ENCODE measurements around the gene CCDC7. TPM values are rescaled to one million over a fixed set of nuclear protein-coding genes. Genes with fewer than 3 reads are reported as not detected.

CCDC7 gene
- polyA plus RNA-seq, 1 of the 3 experiments (the other 2 are of a cell fraction): 0.44 TPM

GRCh38 chr10:32403091-32403490 lies 42.8 kb upstream of the CCDC7 start:
- H3K27me3 ChIP-seq (ENCODE audit: insufficient read depth): no peaks in the 10 kb centered on the region
- H3K4me2 ChIP-seq: no peak overlapping the region
- H3K79me2 ChIP-seq (ENCODE audit: insufficient read depth): no peaks in the 10 kb centered on the region
- 74% methylated on average over 2 of the region's 2 CpGs for WGBS (ENCODE audit: low lambda C conversion rate)
- no peak overlapping the region for H3K9ac ChIP-seq
- DNase-seq: no peak
- ChIA-PET POLR2A (no interaction called here), CTCF (interaction anchor here (0.7 kb wide), 1 partner anchor 10 kb away, joined by 3 read pairs; no protein-coding TSS in a partner anchor)
- H3K9me3 ChIP-seq: no peaks in the 10 kb centered on the region
- no peak overlapping the region for H2AFZ ChIP-seq (ENCODE audit: low read depth)
- H3K4me3 ChIP-seq (ENCODE audit: low read depth in 2 of 2, low read length in 1 of 2): no peak overlapping the region
- no peaks in the 10 kb centered on the region for H3F3A ChIP-seq (replicated peaks; ENCODE audit: insufficient read depth)
- no peaks in the 10 kb centered on the region for H4K20me1 ChIP-seq (ENCODE audit: insufficient read depth)
- no peak for TF ChIP-seq MXI1 (IDR thresholded peaks at IDR 0.05; ENCODE audit: low read depth, low read length)
- no peak for TF ChIP-seq NFIC (IDR thresholded peaks at IDR 0.05; ENCODE audit: borderline replicate concordance)
- TF ChIP-seq TEAD4 (IDR thresholded peaks at IDR 0.05; ENCODE audit: borderline replicate concordance, insufficient read depth): no peak
- no peak for TF ChIP-seq EZH2phosphoT487 (IDR thresholded peaks at IDR 0.05; ENCODE audit: borderline replicate concordance, low read depth)
- no peak for TF ChIP-seq RCOR1 (IDR thresholded peaks at IDR 0.05; ENCODE audit: low read length)
- TF ChIP-seq JUND (IDR thresholded peaks at IDR 0.05): no peak
- no peak for TF ChIP-seq RFX5 (IDR thresholded peaks at IDR 0.05; ENCODE audit: low read length)
- TF ChIP-seq FOXJ3 (CRISPR knock-in tag; IDR thresholded peaks at IDR 0.05): no peak
- TF ChIP-seq GATA2 (CRISPR knock-in tag; IDR thresholded peaks at IDR 0.05): no peak
- H3K27ac ChIP-seq (ENCODE audit: low read depth in 2 of 2, low read length in 1 of 2): no peak overlapping the region
- no peaks in the 10 kb centered on the region; a peak in 1 of 4 replicates for H3K4me1 ChIP-seq (ENCODE audit: control insufficient read depth in 1 of 2, insufficient read depth in 2 of 2, low read depth in 1 of 2, low read length in 1 of 2)
- H3K36me3 ChIP-seq (replicated peaks in 1 of 2; ENCODE audit: control insufficient read depth in 1 of 2, insufficient read depth in 2 of 2, low read length in 1 of 2): no peaks in the 10 kb centered on the region
- no peaks in the 10 kb centered on the region for H3K9me2 ChIP-seq

GRCh38 chr10:32408690-32409089 lies 37.2 kb upstream of the CCDC7 start:
- Histone ChIP-seq H3K36me3 (replicated peaks in 1 of 2; ENCODE audit: control insufficient read depth in 1 of 2, insufficient read depth in 2 of 2, low read length in 1 of 2) (no peaks in the 10 kb centered on the region), H4K20me1 (ENCODE audit: insufficient read depth) (no peaks in the 10 kb centered on the region), H3K9me3 (no peaks in the 10 kb centered on the region), H3K27ac (ENCODE audit: low read depth in 2 of 2, low read length in 1 of 2) (no peak overlapping the region), H3K4me3 (ENCODE audit: low read depth in 2 of 2, low read length in 1 of 2) (no peak overlapping the region), H3K4me1 (ENCODE audit: control insufficient read depth in 1 of 2, insufficient read depth in 2 of 2, low read depth in 1 of 2, low read length in 1 of 2) (peaks cover 0 to 5% of the 10 kb centered on the region in 2 experiments; a peak in 2 of 4 replicates), H3K9ac (no peak overlapping the region), H3K9me2 (no peaks in the 10 kb centered on the region), H3F3A (replicated peaks; ENCODE audit: insufficient read depth) (peaks cover 7% of the 10 kb centered on the region), H2AFZ (ENCODE audit: low read depth) (no peak overlapping the region), H3K27me3 (ENCODE audit: insufficient read depth) (no peaks in the 10 kb centered on the region), H3K4me2 (no peak overlapping the region), H3K79me2 (ENCODE audit: insufficient read depth) (no peaks in the 10 kb centered on the region)
- CTCF ChIA-PET: interaction anchor here (0.5 to 0.7 kb wide), 2 partner anchors 26 to 36 kb away, joined by 3 read pairs; no protein-coding TSS in a partner anchor
- POLR2A ChIA-PET: no interaction called here
- TF ChIP-seq GATA2 (CRISPR knock-in tag; IDR thresholded peaks at IDR 0.05): no peak
- no peak for TF ChIP-seq NFIC (IDR thresholded peaks at IDR 0.05; ENCODE audit: borderline replicate concordance)
- no peak for TF ChIP-seq MXI1 (IDR thresholded peaks at IDR 0.05; ENCODE audit: low read depth, low read length)
- no peak for TF ChIP-seq CHD2 (IDR thresholded peaks at IDR 0.05; ENCODE audit: low read length, partially characterized antibody)
- TF ChIP-seq YY1 (IDR thresholded peaks at IDR 0.05; ENCODE audit: low read depth): no peak
- TF ChIP-seq EZH2phosphoT487 (IDR thresholded peaks at IDR 0.05; ENCODE audit: borderline replicate concordance, low read depth): no peak
- TF ChIP-seq FOXM1 (IDR thresholded peaks at IDR 0.05; ENCODE audit: low read depth): no peak
- no peak for TF ChIP-seq RCOR1 (IDR thresholded peaks at IDR 0.05; ENCODE audit: low read length)
- no peak for TF ChIP-seq ELF1 (IDR thresholded peaks at IDR 0.05)
- no peak for TF ChIP-seq SIN3A (IDR thresholded peaks at IDR 0.05; ENCODE audit: borderline replicate concordance, low read depth, low read length)
- TF ChIP-seq PBX3 (IDR thresholded peaks at IDR 0.05): no peak
- no peak for TF ChIP-seq POLR2AphosphoS5 (IDR thresholded peaks at IDR 0.05; ENCODE audit: low read depth, low read length)
- no peak for TF ChIP-seq RFX5 (IDR thresholded peaks at IDR 0.05; ENCODE audit: low read length)
- no peak for TF ChIP-seq JUND (IDR thresholded peaks at IDR 0.05)
- TF ChIP-seq, protein P1, sequence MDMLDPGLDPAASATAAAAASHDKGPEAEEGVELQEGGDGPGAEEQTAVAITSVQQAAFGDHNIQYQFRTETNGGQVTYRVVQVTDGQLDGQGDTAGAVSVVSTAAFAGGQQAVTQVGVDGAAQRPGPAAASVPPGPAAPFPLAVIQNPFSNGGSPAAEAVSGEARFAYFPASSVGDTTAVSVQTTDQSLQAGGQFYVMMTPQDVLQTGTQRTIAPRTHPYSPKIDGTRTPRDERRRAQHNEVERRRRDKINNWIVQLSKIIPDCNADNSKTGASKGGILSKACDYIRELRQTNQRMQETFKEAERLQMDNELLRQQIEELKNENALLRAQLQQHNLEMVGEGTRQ (IDR thresholded peaks at IDR 0.05; ENCODE audit: borderline replicate concordance, low read depth, low read length): no peak
- no peak for TF ChIP-seq SMC3 (IDR thresholded peaks at IDR 0.05; ENCODE audit: low read depth, low read length)
- no peak for TF ChIP-seq RXRA (IDR thresholded peaks at IDR 0.05; ENCODE audit: borderline replicate concordance, low read depth)
- TF ChIP-seq IRF3 (IDR thresholded peaks at IDR 0.05; ENCODE audit: low read depth, low read length): no peak
- TF ChIP-seq FOXJ3 (CRISPR knock-in tag; IDR thresholded peaks at IDR 0.05): no peak
- no peak for TF ChIP-seq GABPA (IDR thresholded peaks at IDR 0.05; ENCODE audit: low read depth)
- 96% methylated on average over 5 of the region's 5 CpGs for WGBS (ENCODE audit: low lambda C conversion rate)
- no peak for DNase-seq

Data from SK-N-SH (cell line).